GM18907 (cell line): ENCODE data around the gene UBAP1.
"Not testable (repeated sequence)": the region's sequence is repeated elsewhere in the genome, so short reads cannot be mapped to it uniquely, and the experiment has no call there.

Experiments
- ATAC-seq: cut with Tn5 transposase; IDR thresholded peaks from one replicate; pipeline ENCODE4 v1.9.1; 2021; ENCODE audit warnings: mild to moderate bottlenecking, moderate library complexity; ENCODE audit not compliant: unreplicated experiment

UBAP1 gene

DNA sequence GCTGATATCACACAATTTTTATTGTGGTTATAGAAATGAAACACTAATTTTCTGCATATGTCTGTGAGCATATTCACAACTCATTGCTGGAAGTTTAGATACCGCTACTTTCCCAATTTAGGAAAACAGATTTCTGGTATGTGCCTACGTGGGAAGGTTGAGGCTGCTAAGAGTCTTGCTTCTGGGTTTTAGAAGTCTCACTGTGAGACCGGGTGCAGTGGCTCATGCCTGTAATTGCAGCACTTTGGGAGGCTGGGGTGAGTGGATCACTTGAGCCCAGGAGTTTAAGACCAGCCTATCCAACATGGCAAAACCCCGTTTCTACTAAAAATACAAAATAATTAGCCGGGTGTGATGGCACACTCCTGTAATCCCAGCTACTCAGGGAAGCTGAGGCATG, 39.6 kb downstream of the UBAP1 start:
- ATAC-seq = no peak

DNA sequence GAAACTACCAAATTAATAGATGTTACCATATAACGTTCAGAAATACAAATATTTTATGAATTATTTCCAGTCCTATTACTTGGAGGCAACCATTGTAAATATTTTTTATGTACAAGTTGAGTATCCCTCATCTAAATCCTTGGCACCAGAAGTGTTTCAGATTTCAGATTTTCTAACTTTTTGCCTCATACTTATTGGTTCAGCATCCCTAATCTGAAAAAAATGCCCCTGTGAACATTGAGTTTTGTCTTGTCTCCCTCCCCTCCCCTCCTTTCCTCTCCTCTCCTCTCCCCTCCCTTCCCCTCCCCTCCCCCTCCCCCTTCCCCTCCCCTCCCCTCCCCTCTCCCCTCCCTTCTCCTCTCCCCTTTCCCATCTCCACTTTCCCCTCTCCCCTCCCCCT, 40.6 kb downstream of the UBAP1 start:
- ATAC-seq = no peak

DNA sequence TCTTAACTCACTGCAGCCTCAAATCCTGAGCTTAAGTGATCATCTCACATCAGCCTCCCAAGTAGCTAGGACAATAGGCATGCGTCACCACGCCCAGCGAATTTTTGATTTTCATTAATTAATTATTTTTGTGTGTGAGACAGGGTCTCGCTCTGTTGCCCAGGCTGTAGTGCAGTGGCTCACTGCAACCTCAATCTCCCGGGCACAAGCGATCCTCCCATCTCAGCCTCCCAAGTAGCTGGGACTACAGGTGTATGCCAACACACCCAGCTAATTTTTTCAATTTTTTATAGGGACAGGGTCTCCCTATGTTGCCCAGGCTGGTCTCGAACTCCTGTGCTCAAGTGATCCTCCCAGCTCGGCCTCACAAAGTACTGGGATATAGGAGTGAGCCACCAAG, 41.4 kb downstream of the UBAP1 start:
- no peak for ATAC-seq

DNA sequence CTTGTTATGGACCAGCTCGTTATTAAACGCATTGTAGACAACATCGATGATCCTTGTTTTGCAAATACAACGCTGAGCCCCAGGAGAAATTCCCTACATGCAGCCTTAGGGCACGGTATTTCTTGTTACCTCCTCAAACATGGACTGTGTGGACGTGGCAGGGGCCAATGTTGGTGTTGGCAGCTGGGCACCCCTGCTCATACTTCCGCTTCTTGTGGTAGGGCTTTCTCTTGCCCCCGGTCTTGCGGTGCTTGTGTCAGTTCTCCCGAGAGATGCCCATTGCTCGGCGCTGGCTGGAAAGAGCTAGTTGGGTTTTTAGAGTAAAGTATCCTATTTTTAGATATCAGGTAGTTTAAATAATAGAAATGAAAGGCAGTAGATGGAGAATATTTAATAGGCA, 45.5 kb downstream of the UBAP1 start:
- ATAC-seq = no peak

DNA sequence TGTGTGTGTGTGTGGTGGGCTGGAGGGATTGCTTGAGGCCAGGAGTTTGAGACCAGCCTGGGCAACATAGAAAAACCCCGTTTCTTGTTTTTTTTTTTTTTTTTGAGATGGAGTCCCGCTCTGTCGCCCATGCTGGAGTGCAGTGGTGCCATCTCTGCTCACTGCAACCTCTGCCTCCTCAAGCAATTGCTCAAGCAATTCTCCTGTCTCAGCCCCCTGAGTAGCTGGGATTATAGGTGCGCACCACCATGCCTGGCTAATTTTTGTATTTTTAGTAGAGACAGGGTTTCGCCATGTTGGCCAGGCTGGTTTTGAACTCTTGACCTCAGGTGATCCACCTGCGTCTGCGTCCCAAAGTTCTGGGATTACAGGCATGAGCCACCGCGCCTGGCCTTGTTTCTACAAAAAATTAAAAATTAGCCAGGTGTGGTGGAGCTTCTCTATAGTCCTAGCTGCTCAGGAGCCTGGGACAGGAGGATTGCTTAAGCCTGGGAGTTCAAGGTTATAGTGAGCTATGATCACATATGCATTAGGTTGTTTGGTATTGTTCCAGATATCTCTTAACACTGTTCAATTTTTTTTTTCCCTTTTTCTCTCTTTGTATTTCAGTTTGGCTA, 47.4 kb downstream of the UBAP1 start:
- ATAC-seq = not testable (repeated sequence)

- ATAC-seq = no peak
Observed at GRCh38 chr9:34227445-34227844, 48.6 kb downstream of the UBAP1 start.

DNA sequence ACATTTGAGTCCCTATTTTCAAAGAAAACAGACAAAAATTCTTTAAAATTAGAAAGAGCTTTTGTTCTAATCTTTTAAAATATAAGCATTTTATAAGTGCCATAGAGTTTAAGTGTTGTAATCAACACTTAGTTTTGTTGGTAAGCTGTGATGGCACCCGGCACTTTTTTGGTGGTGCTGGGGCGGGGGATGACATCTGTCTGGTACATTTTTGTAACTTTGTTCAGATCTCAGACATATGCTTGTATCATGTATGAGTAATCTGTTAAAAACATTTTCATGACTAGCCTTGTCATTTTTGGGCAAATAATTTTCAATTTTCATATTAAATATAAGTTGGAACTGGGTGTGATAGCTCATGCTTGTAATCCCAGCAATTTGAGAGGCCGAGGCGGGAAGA, 51.7 kb downstream of the UBAP1 start:
- no peak for ATAC-seq

- no peak for ATAC-seq
Observed at GRCh38 chr9:34232201-34232600, 53.4 kb downstream of the UBAP1 start.

DNA sequence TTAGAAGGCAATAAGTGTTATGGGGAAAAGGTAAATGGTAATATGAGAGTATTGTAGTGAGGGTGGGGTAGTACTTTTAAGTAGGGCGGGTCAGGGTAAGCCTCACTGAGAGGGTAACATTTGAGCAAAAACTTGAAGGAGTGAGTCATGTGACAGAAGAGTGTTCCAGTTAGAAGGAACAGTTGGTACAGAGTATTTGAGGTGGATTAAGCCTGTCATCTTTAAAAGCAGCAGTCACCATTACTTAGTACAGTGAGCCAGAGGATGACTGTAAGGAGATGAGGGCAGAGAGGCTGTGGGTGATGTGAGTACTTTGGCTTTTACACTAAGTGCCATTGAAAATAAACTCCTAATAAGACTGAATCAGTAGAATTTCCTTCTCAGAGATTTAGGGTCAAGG, 54.8 kb downstream of the UBAP1 start:
- no peak for ATAC-seq

- no peak for ATAC-seq
Observed at GRCh38 chr9:34237836-34238235, 59.0 kb downstream of the UBAP1 start.

DNA sequence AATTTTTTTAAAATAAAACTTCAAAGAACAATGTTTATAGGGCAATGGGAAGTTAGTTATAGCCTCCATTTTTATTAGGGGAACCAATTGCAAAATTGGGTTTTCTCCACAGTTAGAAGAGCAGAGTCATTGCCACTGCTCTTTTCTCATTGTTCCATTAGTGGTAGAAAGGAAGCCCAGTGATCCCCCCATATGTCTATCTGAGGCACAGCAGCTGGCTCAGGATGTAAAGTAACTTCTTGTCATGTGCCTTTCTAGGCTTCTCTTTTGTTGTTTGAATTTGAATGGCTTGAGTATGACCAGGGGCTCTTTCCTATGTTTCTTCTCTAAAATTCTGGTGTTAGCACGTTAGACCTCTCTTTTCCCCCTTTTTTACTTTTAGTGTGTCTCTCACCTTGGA, 61.2 kb downstream of the UBAP1 start:
- ATAC-seq = no peak

DNA sequence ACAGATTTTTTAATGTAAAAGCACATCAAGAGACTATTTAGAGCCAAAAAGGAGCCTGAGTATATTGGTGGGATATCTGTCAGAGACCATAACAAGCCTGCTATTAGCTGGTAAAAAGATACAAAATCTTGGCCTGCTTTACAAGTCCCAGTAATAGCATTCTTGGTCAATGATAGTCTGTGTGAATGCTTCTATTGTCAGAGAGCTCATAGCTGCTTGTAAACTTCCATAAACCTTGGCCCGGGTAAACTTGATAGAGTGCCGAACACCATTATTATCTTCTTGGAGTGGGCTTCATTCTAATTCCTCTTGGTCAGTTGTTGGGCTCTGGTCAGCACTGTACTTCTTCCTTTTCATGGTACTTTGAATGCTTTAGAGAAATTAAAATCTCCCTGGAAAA, 64.0 kb downstream of the UBAP1 start:
- no peak for ATAC-seq

- not testable (repeated sequence) for ATAC-seq
Observed at GRCh38 chr9:34245212-34245611, 66.4 kb downstream of the UBAP1 start.

DNA sequence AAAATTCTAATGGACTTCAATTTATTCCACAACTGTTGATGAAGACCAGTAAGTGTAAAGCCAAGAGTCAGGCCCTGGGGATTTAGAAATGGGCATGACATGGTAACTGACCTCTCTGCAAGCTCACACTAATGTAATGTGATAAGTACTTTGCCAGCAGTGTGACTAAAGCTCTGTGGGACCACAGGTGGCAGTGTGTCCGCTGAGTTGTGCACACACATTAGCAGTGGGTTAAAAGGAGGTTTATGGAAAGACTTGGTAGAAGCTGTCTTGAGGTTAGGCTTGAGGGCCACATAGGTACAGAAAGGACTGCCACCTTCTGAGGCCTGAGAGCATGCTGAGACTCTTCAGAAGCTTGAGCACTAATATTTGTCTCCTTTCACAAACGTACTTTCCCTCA, 67.6 kb downstream of the UBAP1 start:
- ATAC-seq = no peak

- not testable (repeated sequence) for ATAC-seq
Observed at GRCh38 chr9:34247782-34248181, 68.9 kb downstream of the UBAP1 start.

GRCh38 chr9:34249274-34249673, 70.4 kb downstream of the UBAP1 start:
- ATAC-seq = no peak

DNA sequence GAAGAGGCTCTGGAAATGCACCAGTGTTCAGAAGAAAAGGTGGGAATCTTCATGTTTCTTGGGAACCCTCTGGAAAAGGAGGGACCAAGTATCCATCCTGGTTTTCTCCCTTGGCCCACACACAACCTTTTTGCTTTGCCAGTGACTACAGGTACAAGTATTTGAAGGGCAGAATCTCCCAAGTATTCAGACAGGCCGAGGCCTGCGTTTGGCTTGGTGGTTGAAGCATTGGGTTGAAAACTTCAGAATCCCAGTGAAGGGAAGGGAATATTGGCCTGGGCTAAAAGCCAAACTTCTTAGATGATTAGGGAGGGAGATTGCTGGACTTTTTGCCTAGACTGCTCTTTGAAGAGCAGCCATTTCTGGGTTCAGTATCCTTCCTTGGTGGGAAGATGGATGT, 71.9 kb downstream of the UBAP1 start:
- ATAC-seq = no peak

DNA sequence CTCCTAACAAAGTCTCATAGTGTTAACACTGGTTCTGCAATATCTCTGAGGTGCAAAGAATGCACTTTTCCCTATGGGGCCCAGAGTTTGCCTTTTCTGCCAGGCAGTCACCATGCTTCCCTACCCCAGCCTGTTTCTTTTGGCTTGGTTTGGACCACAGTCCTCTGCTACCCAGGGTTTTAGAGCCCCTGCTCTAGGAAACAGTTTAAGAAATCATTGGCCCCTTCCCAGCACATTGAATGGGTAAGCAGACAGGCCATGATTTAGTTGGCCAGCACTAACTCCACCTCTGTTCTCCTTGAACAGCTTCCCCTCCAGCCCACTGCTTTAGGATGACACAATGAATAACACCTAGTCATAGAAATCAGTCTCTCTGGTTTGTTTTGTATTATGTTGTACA, 73.2 kb downstream of the UBAP1 start:
- ATAC-seq = no peak

DNA sequence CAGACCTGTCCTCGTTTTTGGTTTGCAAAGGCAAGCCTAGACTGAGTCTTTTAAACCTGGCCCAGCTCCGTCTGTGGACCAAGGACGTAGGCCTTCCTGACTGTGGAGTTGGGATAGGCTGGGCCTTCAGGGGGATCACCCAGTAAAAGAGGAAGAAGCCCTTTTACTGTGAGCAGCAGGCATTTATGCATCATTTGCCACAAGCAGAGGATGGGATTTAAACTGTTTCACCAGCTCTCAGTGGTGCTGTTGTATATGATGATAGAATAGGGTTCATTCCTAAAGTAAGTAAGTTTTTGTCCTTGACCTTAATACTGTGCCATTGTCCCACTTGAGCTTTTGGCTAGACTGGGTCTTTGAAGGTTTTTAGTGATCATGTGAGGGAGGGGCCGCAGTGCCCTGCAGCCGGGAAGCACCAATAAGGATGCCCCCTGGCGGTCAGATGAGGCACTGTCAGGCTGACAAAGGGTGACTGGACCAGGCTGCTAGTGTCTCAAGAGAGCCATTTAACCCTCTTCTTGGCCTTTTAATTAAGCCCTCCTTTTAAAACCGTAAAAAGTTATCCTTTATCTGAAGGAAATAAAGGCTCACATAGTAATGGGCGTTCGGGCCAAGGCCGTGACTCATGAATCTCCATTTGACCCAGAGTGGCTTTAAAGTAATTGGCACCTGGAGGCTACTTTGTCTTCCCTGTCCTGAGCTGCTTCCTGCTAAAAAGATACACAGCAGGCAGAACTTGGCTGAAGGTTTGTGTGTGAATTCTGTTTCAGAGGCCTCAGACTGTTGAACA, 74.0 kb downstream of the UBAP1 start:
- peak; percentile 60 for ATAC-seq

- no peak for ATAC-seq
Observed at GRCh38 chr9:34253460-34253837, 74.6 kb downstream of the UBAP1 start.

DNA sequence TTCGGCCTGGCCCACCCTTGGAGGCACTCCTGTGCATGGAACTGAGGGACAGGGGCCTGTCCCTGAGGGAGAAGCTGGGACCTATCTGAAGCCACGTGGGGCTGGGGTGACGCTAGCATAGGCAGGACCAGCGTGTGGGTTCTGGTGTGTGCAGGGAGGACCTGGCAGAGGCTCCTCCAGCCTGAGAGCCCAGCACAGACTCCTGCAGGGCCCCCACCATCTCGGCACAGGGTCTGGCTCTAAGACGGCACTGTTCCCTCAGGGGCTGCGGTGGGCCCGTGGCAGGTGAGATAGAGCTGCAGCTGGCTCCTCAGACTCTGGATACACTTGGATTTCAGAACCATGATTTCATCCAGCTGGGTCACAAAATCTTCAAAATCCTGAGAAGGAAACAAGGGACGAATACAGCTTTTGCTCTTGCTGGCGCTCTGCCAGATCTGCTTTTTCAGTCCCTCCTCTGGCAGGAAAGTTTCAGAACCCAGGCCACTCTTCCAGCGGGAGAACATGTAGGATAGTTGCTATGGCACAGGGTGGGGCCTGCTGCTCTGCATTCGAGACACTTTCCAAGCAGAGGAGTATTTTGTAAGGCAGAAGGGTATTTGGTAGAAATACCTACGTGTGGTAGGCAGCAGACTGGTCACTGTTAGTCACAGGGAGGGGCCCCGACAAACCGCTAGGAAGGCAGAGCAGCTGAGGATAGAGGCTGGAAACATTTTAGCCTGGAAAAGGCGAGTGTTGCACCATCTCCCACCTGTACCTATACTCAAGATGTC, 75.5 kb downstream of the UBAP1 start:
- no peak for ATAC-seq
